OCI-LY1 (cell line): ENCODE data around the gene MCAT.

Source experiments
- H2AFZ ChIP-seq: fragments of 200-600 bp; sonication (generic), shearing (Covaris generic); 2 replicates; pipeline ENCODE4 v1.6.0; 2014; ENCODE audit warnings: antibody characterized with exemption, mild to moderate bottlenecking, low read length
- H3F3A ChIP-seq: fragments of 200-600 bp; sonication (generic), shearing (Covaris generic); 2 replicates; pipeline ENCODE4 v1.6.0; 2014; ENCODE audit warnings: mild to moderate bottlenecking, antibody characterized with exemption, low read length, moderate library complexity; ENCODE audit not compliant: insufficient read depth
- H3K27ac ChIP-seq: fragments of 200-600 bp; sonication (generic); 2 replicates; pipeline ENCODE4 v1.5.1; 2014; ENCODE audit warnings: low read length, mixed run types, mild to moderate bottlenecking, low read depth; ENCODE audit not compliant: poor library complexity, severe bottlenecking
- H3K27me3 ChIP-seq: fragments of 200-600 bp; sonication (generic); 2 replicates; pipeline ENCODE4 v1.6.0; 2014; ENCODE audit warnings: antibody characterized with exemption, mild to moderate bottlenecking, low read length, moderate library complexity; ENCODE audit not compliant: insufficient read depth
- H3K36me3 ChIP-seq: fragments of 200-600 bp; sonication (generic); 2 replicates; pipeline ENCODE4 v1.6.1; 2014; ENCODE audit warnings: mild to moderate bottlenecking, antibody characterized with exemption, low read length, moderate library complexity, mixed read lengths; ENCODE audit not compliant: insufficient read depth
- H3K4me1 ChIP-seq: fragments of 200-600 bp; sonication (generic); 2 replicates; pipeline ENCODE4 v1.5.1; 2014; ENCODE audit warnings: mild to moderate bottlenecking, low read length, moderate library complexity; ENCODE audit not compliant: insufficient read depth, severe bottlenecking
- H3K4me2 ChIP-seq: fragments of 200-600 bp; sonication (generic), shearing (Covaris generic); 2 replicates; pipeline ENCODE4 v1.6.1; 2014; ENCODE audit warnings: low read length
- H3K4me3 ChIP-seq: fragments of 200-600 bp; sonication (generic); 2 replicates; pipeline ENCODE4 v1.5.1; 2014; ENCODE audit warnings: low read length, low read depth, mild to moderate bottlenecking, mixed read lengths; ENCODE audit not compliant: poor library complexity, severe bottlenecking
- H3K79me2 ChIP-seq: fragments of 200-600 bp; shearing (Covaris generic); 2 replicates; pipeline ENCODE4 v1.6.1; 2016; ENCODE audit warnings: mixed run types, low read length, mixed read lengths; ENCODE audit not compliant: insufficient read depth
- H3K9ac ChIP-seq: fragments of 200-600 bp; sonication (generic), shearing (Covaris generic); 2 replicates; pipeline ENCODE4 v1.6.1; 2014; ENCODE audit warnings: mild to moderate bottlenecking, low read length, mixed read lengths
- H3K9me2 ChIP-seq: fragments of 200-600 bp; sonication (generic), shearing (Covaris generic); 2 replicates; pipeline ENCODE4 v1.6.1; 2014; ENCODE audit warnings: low read depth, mild to moderate bottlenecking, low read length, mixed read lengths
- H3K9me3 ChIP-seq: fragments of 200-600 bp; shearing (Covaris generic); 2 replicates; pipeline ENCODE4 v1.6.1; 2014; ENCODE audit warnings: low read length, mixed read lengths
- H4K20me1 ChIP-seq: fragments of 200-600 bp; sonication (generic), shearing (Covaris generic); 2 replicates; pipeline ENCODE4 v1.6.0; 2016; ENCODE audit warnings: mild to moderate bottlenecking, low read length; ENCODE audit not compliant: insufficient read depth
- CTCF ChIP-seq: fragments of 200-600 bp; sonication (generic), shearing (Covaris generic); IDR thresholded peaks from 2 replicates; pipeline ENCODE4 v1.5.1; 2017; ENCODE audit warnings: mild to moderate bottlenecking, antibody characterized with exemption, low read length, moderate library complexity, mixed read lengths
- EZH2 ChIP-seq: fragments of 200-600 bp; sonication (generic), shearing (Covaris generic); IDR thresholded peaks from 2 replicates; pipeline ENCODE4 v1.8.0; 2017; ENCODE audit warnings: borderline replicate concordance, mixed run types, mild to moderate bottlenecking, antibody characterized with exemption, low read length, moderate library complexity, mixed read lengths

The MCAT gene

GRCh38 chr22:43167001-43167589 lies 23.9 kb upstream of the MCAT start:
- Histone ChIP-seq H3K9me2 (no peaks in the 10 kb centered on the region), H3K4me2 (no peak overlapping the region), H3K4me3 (no peak overlapping the region), H3K36me3 (peaks cover 53% of the 10 kb centered on the region), H4K20me1 (no peaks in the 10 kb centered on the region), H3K9me3 (no peaks in the 10 kb centered on the region), H3K27me3 (0 out of 2 replicates have a peak, but pooled peaks cover 3% of the 10 kb centered on the region), H2AFZ (no peak overlapping the region), H3K9ac (no peak overlapping the region), H3F3A (no peaks in the 10 kb centered on the region), H3K27ac (no peak overlapping the region), H3K4me1 (peaks cover 25% of the 10 kb centered on the region), H3K79me2 (no peaks in the 10 kb centered on the region)
- TF ChIP-seq EZH2 (no peak), CTCF (no peak)

- peaks cover 25% of the 10 kb centered on the region for H3K4me1 ChIP-seq
- H3K9me3 ChIP-seq: no peaks in the 10 kb centered on the region
Observed at GRCh38 chr22:43166132-43166930, 23.1 kb upstream of the MCAT start.

GRCh38 chr22:43164636-43165035 lies 21.4 kb upstream of the MCAT start:
- no peaks in the 10 kb centered on the region for H4K20me1 ChIP-seq
- no peaks in the 10 kb centered on the region for H3F3A ChIP-seq
- 0 out of 2 replicates have a peak, but pooled peaks cover 4% of the 10 kb centered on the region for H3K27me3 ChIP-seq
- H3K36me3 ChIP-seq: peaks cover 28% of the 10 kb centered on the region
- H3K4me2 ChIP-seq: no peak overlapping the region
- H3K9me2 ChIP-seq: no peaks in the 10 kb centered on the region
- H3K4me1 ChIP-seq: peaks cover 25% of the 10 kb centered on the region
- H3K27ac ChIP-seq: no peak overlapping the region
- no peaks in the 10 kb centered on the region for H3K9me3 ChIP-seq
- TF ChIP-seq CTCF (no peak), EZH2 (no peak)
- no peak overlapping the region for H3K9ac ChIP-seq
- no peak overlapping the region for H3K4me3 ChIP-seq
- no peaks in the 10 kb centered on the region for H3K79me2 ChIP-seq
- no peak overlapping the region for H2AFZ ChIP-seq

More at GRCh38 chr22:43166132-43166930, 23.1 kb upstream of the MCAT start:
- no peaks in the 10 kb centered on the region for H3K9me2 ChIP-seq
- no peaks in the 10 kb centered on the region for H3F3A ChIP-seq
- no peak overlapping the region for H2AFZ ChIP-seq
- H3K79me2 ChIP-seq: no peaks in the 10 kb centered on the region
- no peak overlapping the region for H3K27ac ChIP-seq
- TF ChIP-seq CTCF: no peak
- TF ChIP-seq EZH2: no peak
- 0 out of 2 replicates have a peak, but pooled peaks cover 3% of the 10 kb centered on the region for H3K27me3 ChIP-seq
- no peak overlapping the region for H3K4me2 ChIP-seq
- no peak overlapping the region for H3K9ac ChIP-seq
- H3K36me3 ChIP-seq: peaks cover 45% of the 10 kb centered on the region
- no peak overlapping the region for H3K4me3 ChIP-seq
- H4K20me1 ChIP-seq: no peaks in the 10 kb centered on the region
